Mucosa of descending colon (tissue), 3 donors: ENCODE results near the gene ZNF324B. TPM values are rescaled to one million over a fixed set of nuclear protein-coding genes. Genes with fewer than 3 reads are reported as not detected.
"Not testable (repeated sequence)": the region's sequence is repeated elsewhere in the genome, so short reads cannot be mapped to it uniquely, and the experiment has no call there.

Source experiments
- ATAC-seq: fragments of 200-7000 bp; cut with Tn5 transposase; one replicate; pipeline ENCODE4 v1.9.1; 2020; ENCODE audit warnings: mild to moderate bottlenecking, moderate library complexity
- DNase-seq, 3 donors: peaks; one replicate each; pipeline ENCODE4 v3.0.0-alpha.2; 2020
- H3K36me3 ChIP-seq: fragments of 200-600 bp; one replicate; pipeline ENCODE4 v1.8.0; 2021; ENCODE audit warnings: low read depth, mild to moderate bottlenecking
- H3K4me1 ChIP-seq: fragments of 200-600 bp; one replicate; pipeline ENCODE4 v1.8.0; 2021; ENCODE audit warnings: low read depth, mild to moderate bottlenecking
- H3K4me3 ChIP-seq: fragments of 200-600 bp; one replicate; pipeline ENCODE4 v1.8.0; 2021; ENCODE audit warnings: mild to moderate bottlenecking
- H3K9me3 ChIP-seq: fragments of 200-600 bp; one replicate; pipeline ENCODE4 v1.8.0; 2021; ENCODE audit warnings: mild to moderate bottlenecking
- CTCF ChIP-seq: fragments of 200-600 bp; IDR thresholded peaks from one replicate; pipeline ENCODE4 v1.8.0; 2022; ENCODE audit warnings: antibody characterized with exemption, mild to moderate bottlenecking
- intact Hi-C, 2 donors: fragments of 100-400 bp; cut with DNase I in 1 of 2; cut with micrococcal nuclease in 1 of 2; formaldehyde crosslinking; loops; one replicate each; pipeline versions ENCODE4 v1.11.0 to v1.11.1; 2022; cut with DNase I, micrococcal nuclease
- total RNA-seq, 3 donors: library from RNA; stranded (reverse); fragmentation: NEBNext Ultra II Directional in 2 of 3; extraction: Animal tissue kit (Norgen Biotek cat#: 25700) in 2 of 3; gene quantifications; one replicate each; pipeline versions ENCODE4 v1.2.1 to v1.2.4, GENCODE V29; 2021 to 2023
- donor health status: DM: no; HTN: no; CAD: no; lungs with moderate emphysema.
- donor health status: DM: no; HTN: no; CAD: no.
- donor health status: DM: no; HTN: yes; CAD: no.

ZNF324B gene
- total RNA-seq, 3 donors from 2014 or later, result 5.3 to 8.2 (median 6.8) TPM

GRCh38 chr19:58466089-58466759 lies 14.8 kb downstream of the ZNF324B start:
- Histone ChIP-seq H3K36me3 (no peaks in the 10 kb centered on the region), H3K9me3 (no peaks in the 10 kb centered on the region), H3K4me1 (peaks cover 7% of the 10 kb centered on the region), H3K4me3 (peak overlapping the region; percentile 99)
- TF ChIP-seq CTCF, result no peak
- ATAC-seq (peak; percentile 50), DNase-seq (no peak)
- intact Hi-C loops, result no loop called here

- no peaks in the 10 kb centered on the region for H3K9me3 ChIP-seq
- TF ChIP-seq CTCF, result peak; percentile 8
- peaks cover 7% of the 10 kb centered on the region for H3K4me1 ChIP-seq
- intact Hi-C loops, result no loop called here
- peak; percentile 99 for ATAC-seq
- H3K4me3 ChIP-seq, result peak within 1 kb of the TSS; percentile 99
- peak; percentile 99 for DNase-seq
- no peaks in the 10 kb centered on the region for H3K36me3 ChIP-seq
Measured at GRCh38 chr19:58466760-58467589, 15.6 kb downstream of the ZNF324B start, which contains the start of gene ZNF324. TSS of gene ZNF324 (plus strand) at chr19:58467080. CDS start at chr19:58469186, 2,106 bp downstream.

GRCh38 chr19:58468216-58468839 lies 16.9 kb downstream of the ZNF324B start:
- DNase-seq, result no peak
- no peak overlapping the region for H3K4me3 ChIP-seq
- no peak for TF ChIP-seq CTCF
- intact Hi-C loops, result no loop called here
- no peak for ATAC-seq
- H3K36me3 ChIP-seq, result no peaks in the 10 kb centered on the region
- peaks cover 7% of the 10 kb centered on the region for H3K4me1 ChIP-seq
- H3K9me3 ChIP-seq, result no peaks in the 10 kb centered on the region

GRCh38 chr19:58469241-58470013 lies 18.0 kb downstream of the ZNF324B start:
- Histone ChIP-seq H3K4me3 (no peak overlapping the region), H3K4me1 (peaks cover 7% of the 10 kb centered on the region), H3K9me3 (no peaks in the 10 kb centered on the region), H3K36me3 (no peaks in the 10 kb centered on the region)
- ATAC-seq, result no peak
- DNase-seq, result no peak
- no peak for TF ChIP-seq CTCF
- intact Hi-C loops, result no loop called here

GRCh38 chr19:58470837-58471543 lies 19.6 kb downstream of the ZNF324B start:
- DNase-seq, intact Hi-C loops, H3K9me3 ChIP-seq, ATAC-seq, H3K36me3 ChIP-seq, H3K4me3 ChIP-seq: not testable (repeated sequence)
- H3K4me1 ChIP-seq, result peaks cover 13% of the 10 kb centered on the region
